HS-27A (cell line): ENCODE results near the gene HIF3A.

Experiments used
- DNase-seq: peaks from one replicate; pipeline ENCODE4 v3.0.0-alpha.2; 2012; ENCODE audit warnings: low read depth, missing footprints

HIF3A gene

GRCh38 chr19:46384396-46384795, 87.6 kb downstream of the HIF3A start:
- DNase-seq, result no peak

- no peak for DNase-seq
Observed at GRCh38 chr19:46385636-46386035, 88.8 kb downstream of the HIF3A start.

- no peak for DNase-seq
Observed at GRCh38 chr19:46386151-46386550, 89.3 kb downstream of the HIF3A start.

GRCh38 chr19:46386996-46387712, 90.3 kb downstream of the HIF3A start:
- no peak for DNase-seq

GRCh38 chr19:46387713-46388130, 90.9 kb downstream of the HIF3A start:
- no peak for DNase-seq

- DNase-seq, result no peak
Observed at GRCh38 chr19:46388311-46389095, 91.7 kb downstream of the HIF3A start.

- DNase-seq, result no peak
Observed at GRCh38 chr19:46390121-46390858, 93.4 kb downstream of the HIF3A start.

GRCh38 chr19:46390866-46391265, 94.0 kb downstream of the HIF3A start:
- DNase-seq, result no peak

- no peak for DNase-seq
Observed at GRCh38 chr19:46391296-46392251, 94.7 kb downstream of the HIF3A start.

- DNase-seq, result no peak
Observed at GRCh38 chr19:46392252-46392801, 95.5 kb downstream of the HIF3A start.

GRCh38 chr19:46392837-46393236, 96.0 kb downstream of the HIF3A start:
- DNase-seq, result no peak
